ENCODE measurements around the gene INF2. TPM values are rescaled to one million over a fixed set of nuclear protein-coding genes. Genes with fewer than 3 reads are reported as not detected.

INF2 gene
- total RNA-seq, 1 experiment from 2014 or later = 58.3 TPM

DNA sequence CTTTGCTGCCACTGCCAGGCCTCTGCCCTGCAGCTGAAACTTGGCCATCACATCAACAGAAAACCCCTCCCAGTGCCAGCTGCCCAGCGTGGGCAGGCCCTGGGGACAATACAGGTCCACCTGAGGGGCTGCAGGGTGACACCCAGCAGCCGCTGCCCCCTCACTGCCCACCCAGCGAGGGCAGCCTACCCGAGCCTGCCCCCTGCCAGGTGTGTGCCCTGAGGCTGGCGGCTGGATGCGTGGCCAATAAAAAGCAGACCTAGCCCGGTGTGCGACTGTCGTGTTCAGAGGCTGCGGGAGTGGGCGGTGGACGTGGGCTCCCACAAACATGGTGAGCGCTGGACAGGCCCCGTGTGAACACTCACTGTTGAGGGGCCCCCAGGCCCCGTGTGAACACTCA lies 29.9 kb downstream of the INF2 start:
- H3K27ac Mint-ChIP-seq = peak overlapping the region in 1 of 3 experiments; percentile 15; a peak in 1 of 7 replicates
- H3K9me3 ChIP-seq (ENCODE audit: control insufficient read depth, low read depth, low read length) = no peaks in the 10 kb centered on the region
- peaks cover 3% of the 10 kb centered on the region for H4K20me1 ChIP-seq (ENCODE audit: control insufficient read depth, insufficient read depth, insufficient read length)
- no peak overlapping the region for H3K18ac ChIP-seq (ENCODE audit: insufficient read length, low read depth, low read length)
- H2AK5ac ChIP-seq (ENCODE audit: insufficient read length, low read length) = no peak overlapping the region
- H3K9me3 Mint-ChIP-seq = no peaks in the 10 kb centered on the region; a peak in 1 of 5 replicates
- TF ChIP-seq, protein P1, sequence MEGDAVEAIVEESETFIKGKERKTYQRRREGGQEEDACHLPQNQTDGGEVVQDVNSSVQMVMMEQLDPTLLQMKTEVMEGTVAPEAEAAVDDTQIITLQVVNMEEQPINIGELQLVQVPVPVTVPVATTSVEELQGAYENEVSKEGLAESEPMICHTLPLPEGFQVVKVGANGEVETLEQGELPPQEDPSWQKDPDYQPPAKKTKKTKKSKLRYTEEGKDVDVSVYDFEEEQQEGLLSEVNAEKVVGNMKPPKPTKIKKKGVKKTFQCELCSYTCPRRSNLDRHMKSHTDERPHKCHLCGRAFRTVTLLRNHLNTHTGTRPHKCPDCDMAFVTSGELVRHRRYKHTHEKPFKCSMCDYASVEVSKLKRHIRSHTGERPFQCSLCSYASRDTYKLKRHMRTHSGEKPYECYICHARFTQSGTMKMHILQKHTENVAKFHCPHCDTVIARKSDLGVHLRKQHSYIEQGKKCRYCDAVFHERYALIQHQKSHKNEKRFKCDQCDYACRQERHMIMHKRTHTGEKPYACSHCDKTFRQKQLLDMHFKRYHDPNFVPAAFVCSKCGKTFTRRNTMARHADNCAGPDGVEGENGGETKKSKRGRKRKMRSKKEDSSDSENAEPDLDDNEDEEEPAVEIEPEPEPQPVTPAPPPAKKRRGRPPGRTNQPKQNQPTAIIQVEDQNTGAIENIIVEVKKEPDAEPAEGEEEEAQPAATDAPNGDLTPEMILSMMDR (conservative IDR thresholded peaks at IDR 0.05) = no peak
- no peak overlapping the region for H2BK5ac ChIP-seq (ENCODE audit: insufficient read length, low read length)
- no peaks in the 10 kb centered on the region for H3K27me3 ChIP-seq (ENCODE audit: insufficient read depth, low read length)
- H2BK15ac ChIP-seq (ENCODE audit: low read depth, low read length) = no peak overlapping the region
- no peaks in the 10 kb centered on the region for H3K23me2 ChIP-seq (ENCODE audit: insufficient read length, low read depth, low read length, poor library complexity, severe bottlenecking)
- H2AFZ ChIP-seq (ENCODE audit: low read length) = no peak overlapping the region
- WGBS (ENCODE audit: extremely low coverage, insufficient read length, low lambda C conversion rate) = no CpG with 5 or more reads among the region's 15 CpGs
- H3T11ph ChIP-seq (ENCODE audit: low read length) = no peak overlapping the region
- H3K4ac ChIP-seq (ENCODE audit: low read depth, low read length) = no peak overlapping the region
- no peak overlapping the region for H3K56ac ChIP-seq (ENCODE audit: insufficient read length, low read depth, low read length)
- no peak overlapping the region for H3K23ac ChIP-seq (ENCODE audit: insufficient read length, low read depth, low read length)
- H2BK12ac ChIP-seq (ENCODE audit: insufficient read length, low read depth, low read length) = no peak overlapping the region
- H3K27me3 Mint-ChIP-seq (ENCODE audit: low read depth) = peaks cover 3% of the 10 kb centered on the region; the same call in 1 of the 2 replicates
- no peak overlapping the region for H3K14ac ChIP-seq (ENCODE audit: insufficient read depth, low read length)
- DNase-seq = no peak
- H3K4me2 ChIP-seq (ENCODE audit: insufficient read depth, insufficient read length, low read length) = no peak overlapping the region
- no peak overlapping the region for H4K91ac ChIP-seq (ENCODE audit: insufficient read length, low read depth, low read length)
- H3K27ac ChIP-seq (ENCODE audit: insufficient read length, low read depth, low read length) = no peak overlapping the region
- H4K8ac ChIP-seq (replicated peaks; ENCODE audit: insufficient read length, low read depth, low read length) = no peak overlapping the region
- no peak overlapping the region; a peak in 1 of 5 replicates for H3K4me3 Mint-ChIP-seq
- H3K4me1 Mint-ChIP-seq = 0 out of 4 replicates have a peak, but pooled peaks cover 0 to 2% of the 10 kb centered on the region in 2 experiments
- peaks cover 2 to 25% (median 18%) of the 10 kb centered on the region in 3 experiments; a peak in 6 of 7 replicates for H3K36me3 Mint-ChIP-seq (ENCODE audit: insufficient read depth in 1 of 3, low read depth in 3 of 3)
- no peak overlapping the region for H4K5ac ChIP-seq (ENCODE audit: insufficient read length, low read depth, low read length)
- no peaks in the 10 kb centered on the region for H3K79me2 ChIP-seq (ENCODE audit: insufficient read depth, low read length)
- H3K4me1 ChIP-seq (ENCODE audit: insufficient read depth, low read length) = no peaks in the 10 kb centered on the region
- no peak overlapping the region for H2BK120ac ChIP-seq (ENCODE audit: low read depth, low read length, poor library complexity, severe bottlenecking)
- no peak overlapping the region for H2BK20ac ChIP-seq (ENCODE audit: low read depth, low read length, poor library complexity, severe bottlenecking)
- H3K79me1 ChIP-seq (ENCODE audit: insufficient read depth, low read depth, low read length, poor library complexity, severe bottlenecking) = no peaks in the 10 kb centered on the region
- H3K9ac ChIP-seq (ENCODE audit: extremely low read depth, insufficient read length, low read length) = no peak overlapping the region

Data from H9 (cell line).